Measurements from ENCODE around the gene GPX4. TPM values are rescaled to one million over a fixed set of nuclear protein-coding genes. Genes with fewer than 3 reads are reported as not detected.

Gene GPX4
- total RNA-seq, 1 donor from 2014 or later, result 210 TPM

DNA sequence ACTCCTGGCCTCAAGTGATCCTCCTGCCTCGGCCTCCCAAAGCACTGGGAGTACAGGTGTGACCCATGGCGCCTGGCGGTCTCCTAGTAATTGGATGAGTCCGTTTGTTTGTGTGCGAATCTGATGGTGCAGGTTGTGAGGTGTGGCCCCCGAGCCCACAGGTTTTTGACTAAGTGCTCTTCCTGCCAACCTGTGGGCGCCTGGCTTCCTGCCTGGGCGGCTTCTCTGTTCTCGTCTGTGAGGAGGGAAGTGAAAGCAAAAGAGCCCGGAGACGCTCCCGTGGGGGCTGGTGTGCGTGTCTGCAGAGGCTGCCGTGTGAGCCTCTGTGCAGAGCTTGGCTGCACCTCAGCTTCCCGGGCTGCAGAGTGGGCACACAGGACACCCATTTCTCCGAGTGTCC is 26.8 kb upstream of the GPX4 start:
- H3K4me1 Mint-ChIP-seq (ENCODE audit: low read depth, unreplicated experiment), result no peaks in the 10 kb centered on the region
- H3K36me3 Mint-ChIP-seq (ENCODE audit: unreplicated experiment), result peaks cover under 1% of the 10 kb centered on the region
- TF ChIP-seq, protein P1, sequence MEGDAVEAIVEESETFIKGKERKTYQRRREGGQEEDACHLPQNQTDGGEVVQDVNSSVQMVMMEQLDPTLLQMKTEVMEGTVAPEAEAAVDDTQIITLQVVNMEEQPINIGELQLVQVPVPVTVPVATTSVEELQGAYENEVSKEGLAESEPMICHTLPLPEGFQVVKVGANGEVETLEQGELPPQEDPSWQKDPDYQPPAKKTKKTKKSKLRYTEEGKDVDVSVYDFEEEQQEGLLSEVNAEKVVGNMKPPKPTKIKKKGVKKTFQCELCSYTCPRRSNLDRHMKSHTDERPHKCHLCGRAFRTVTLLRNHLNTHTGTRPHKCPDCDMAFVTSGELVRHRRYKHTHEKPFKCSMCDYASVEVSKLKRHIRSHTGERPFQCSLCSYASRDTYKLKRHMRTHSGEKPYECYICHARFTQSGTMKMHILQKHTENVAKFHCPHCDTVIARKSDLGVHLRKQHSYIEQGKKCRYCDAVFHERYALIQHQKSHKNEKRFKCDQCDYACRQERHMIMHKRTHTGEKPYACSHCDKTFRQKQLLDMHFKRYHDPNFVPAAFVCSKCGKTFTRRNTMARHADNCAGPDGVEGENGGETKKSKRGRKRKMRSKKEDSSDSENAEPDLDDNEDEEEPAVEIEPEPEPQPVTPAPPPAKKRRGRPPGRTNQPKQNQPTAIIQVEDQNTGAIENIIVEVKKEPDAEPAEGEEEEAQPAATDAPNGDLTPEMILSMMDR (IDR thresholded peaks at IDR 0.05; ENCODE audit: partially characterized antibody, unreplicated experiment), result no peak
- no peak overlapping the region for H3K27ac Mint-ChIP-seq (ENCODE audit: unreplicated experiment)
- no peak for DNase-seq
- no peaks in the 10 kb centered on the region for H3K9me3 Mint-ChIP-seq (ENCODE audit: unreplicated experiment)
- no peak overlapping the region for H3K4me3 Mint-ChIP-seq (ENCODE audit: unreplicated experiment)
- H3K27me3 Mint-ChIP-seq (ENCODE audit: unreplicated experiment), result peaks cover 4% of the 10 kb centered on the region

DNA sequence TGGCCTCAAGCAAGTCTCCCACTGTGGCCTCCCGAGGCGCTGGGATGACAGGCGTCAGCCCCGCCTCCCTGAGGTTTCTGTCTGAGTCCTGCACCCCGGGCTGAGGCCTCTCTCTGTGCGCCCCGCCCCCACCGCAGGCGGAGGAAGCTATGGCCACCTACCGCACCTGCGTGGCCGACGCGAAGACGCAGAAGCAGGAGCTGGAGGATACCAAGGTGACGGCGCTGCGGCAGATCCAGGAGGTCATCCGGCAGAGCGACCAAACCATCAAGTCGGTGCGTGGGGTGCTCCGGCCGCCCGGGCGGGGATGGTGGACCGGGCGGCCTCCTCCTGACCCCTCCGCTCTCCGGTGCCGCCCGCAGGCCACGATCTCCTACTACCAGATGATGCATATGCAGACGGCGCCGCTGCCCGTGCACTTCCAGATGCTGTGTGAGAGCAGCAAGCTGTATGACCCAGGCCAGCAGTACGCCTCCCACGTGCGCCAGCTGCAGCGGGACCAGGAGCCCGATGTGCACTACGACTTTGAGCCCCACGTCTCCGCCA is 24.2 kb upstream of the GPX4 start:
- TF ChIP-seq, protein P1 (IDR thresholded peaks at IDR 0.05; ENCODE audit: partially characterized antibody, unreplicated experiment), result no peak
- no peak for DNase-seq
- no peaks in the 10 kb centered on the region for H3K4me1 Mint-ChIP-seq (ENCODE audit: low read depth, unreplicated experiment)

DNA sequence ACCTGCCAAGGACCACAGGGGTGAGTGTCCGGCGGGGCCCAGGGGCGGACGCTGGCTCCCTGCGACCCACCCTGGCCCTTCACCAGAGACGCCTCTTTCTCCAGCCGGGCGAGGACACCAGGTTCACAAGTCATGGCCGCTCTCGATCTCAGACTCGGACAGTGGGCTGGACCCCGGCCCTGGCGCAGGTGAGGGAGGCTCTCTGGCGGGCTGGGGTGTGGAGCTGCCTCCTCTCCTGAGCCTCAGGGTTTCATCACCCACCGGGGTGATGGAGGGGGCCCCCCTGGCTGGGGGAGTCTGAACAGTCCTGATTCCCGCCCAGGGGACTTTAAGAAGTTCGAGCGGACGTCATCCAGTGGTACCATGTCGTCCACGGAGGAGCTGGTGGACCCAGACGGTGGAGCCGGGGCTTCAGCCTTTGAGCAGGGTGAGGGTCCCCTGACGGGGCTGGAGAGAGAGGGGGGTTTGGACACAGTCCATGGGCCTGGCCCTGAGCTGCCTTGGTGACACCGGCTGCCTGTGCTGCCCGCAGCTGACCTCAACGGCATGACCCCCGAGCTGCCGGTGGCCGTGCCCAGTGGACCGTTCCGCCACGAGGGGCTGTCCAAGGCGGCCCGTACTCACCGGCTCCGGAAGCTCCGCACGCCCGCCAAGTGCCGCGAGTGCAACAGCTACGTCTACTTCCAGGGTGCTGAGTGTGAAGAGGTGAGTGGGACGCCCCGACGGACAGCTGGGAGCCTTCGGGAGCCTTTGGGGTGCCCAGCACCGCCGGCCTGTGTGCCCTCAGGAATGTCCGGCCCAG is 23.2 kb upstream of the GPX4 start:
- H3K9me3 Mint-ChIP-seq (ENCODE audit: unreplicated experiment), result peaks cover 2% of the 10 kb centered on the region
- TF ChIP-seq, protein P1 (IDR thresholded peaks at IDR 0.05; ENCODE audit: partially characterized antibody, unreplicated experiment), result no peak
- DNase-seq, result no peak
- no peak overlapping the region for H3K27ac Mint-ChIP-seq (ENCODE audit: unreplicated experiment)
- H3K4me1 Mint-ChIP-seq (ENCODE audit: low read depth, unreplicated experiment), result peaks cover 2% of the 10 kb centered on the region
- no peak overlapping the region for H3K4me3 Mint-ChIP-seq (ENCODE audit: unreplicated experiment)
- H3K27me3 Mint-ChIP-seq (ENCODE audit: unreplicated experiment), result peaks cover 4% of the 10 kb centered on the region
- H3K36me3 Mint-ChIP-seq (ENCODE audit: unreplicated experiment), result no peaks in the 10 kb centered on the region

More for the DNA sequence above, 24.2 kb upstream of the GPX4 start:
- Mint-ChIP-seq H3K4me3 (ENCODE audit: unreplicated experiment) (no peak overlapping the region), H3K27me3 (ENCODE audit: unreplicated experiment) (peaks cover 5% of the 10 kb centered on the region), H3K36me3 (ENCODE audit: unreplicated experiment) (no peaks in the 10 kb centered on the region), H3K27ac (ENCODE audit: unreplicated experiment) (no peak overlapping the region), H3K9me3 (ENCODE audit: unreplicated experiment) (no peaks in the 10 kb centered on the region)

DNA sequence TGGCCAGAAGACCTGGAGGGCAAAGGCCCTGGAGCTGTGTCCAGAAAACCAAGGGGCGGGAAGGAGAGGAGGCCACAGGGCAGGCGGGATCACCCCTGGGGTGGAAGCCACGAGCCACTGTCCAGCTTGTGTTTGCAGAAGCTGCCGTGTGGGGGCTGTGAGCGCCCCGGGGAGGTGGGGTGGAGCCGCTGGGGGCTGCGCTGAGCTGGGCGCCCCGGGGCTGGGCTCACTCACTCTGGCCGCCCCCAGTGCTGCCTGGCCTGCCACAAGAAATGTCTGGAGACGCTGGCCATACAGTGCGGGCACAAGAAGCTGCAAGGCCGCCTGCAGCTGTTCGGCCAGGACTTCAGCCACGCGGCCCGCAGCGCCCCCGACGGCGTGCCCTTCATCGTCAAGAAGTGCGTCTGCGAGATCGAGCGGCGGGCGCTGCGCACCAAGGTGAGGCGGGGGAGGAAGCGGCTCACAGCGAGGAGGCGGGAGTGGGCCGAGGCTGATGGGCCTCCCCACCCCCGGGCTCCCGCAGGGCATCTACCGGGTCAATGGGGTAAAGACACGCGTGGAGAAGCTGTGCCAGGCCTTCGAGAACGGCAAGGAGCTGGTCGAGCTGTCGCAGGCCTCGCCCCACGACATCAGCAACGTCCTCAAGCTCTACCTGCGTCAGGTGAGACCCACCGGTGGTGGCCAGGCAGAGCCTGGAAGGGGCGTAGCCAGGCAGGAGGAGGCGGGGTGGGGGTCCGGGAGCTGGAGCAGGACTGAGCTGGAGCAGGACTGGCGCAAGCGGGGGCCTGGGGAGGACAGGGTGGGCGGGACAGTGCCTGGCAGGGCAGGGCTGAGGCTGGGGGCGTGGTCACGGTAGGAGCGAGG is 22.3 kb upstream of the GPX4 start:
- H3K9me3 Mint-ChIP-seq (ENCODE audit: unreplicated experiment), result peaks cover 2% of the 10 kb centered on the region
- peaks cover 2% of the 10 kb centered on the region for H3K4me1 Mint-ChIP-seq (ENCODE audit: low read depth, unreplicated experiment)
- DNase-seq, result no peak
- no peaks in the 10 kb centered on the region for H3K36me3 Mint-ChIP-seq (ENCODE audit: unreplicated experiment)
- no peak overlapping the region for H3K4me3 Mint-ChIP-seq (ENCODE audit: unreplicated experiment)
- TF ChIP-seq, protein P1 (IDR thresholded peaks at IDR 0.05; ENCODE audit: partially characterized antibody, unreplicated experiment), result no peak
- H3K27ac Mint-ChIP-seq (ENCODE audit: unreplicated experiment), result no peak overlapping the region
- peaks cover 2% of the 10 kb centered on the region for H3K27me3 Mint-ChIP-seq (ENCODE audit: unreplicated experiment)

Measured in glutamatergic neuron (in vitro differentiated cells).